GM18520 (cell line): Measurements from ENCODE around the gene UBXN11.
"Not testable (repeated sequence)": the region's sequence is repeated elsewhere in the genome, so short reads cannot be mapped to it uniquely, and the experiment has no call there.

Source experiments
- ATAC-seq: cut with Tn5 transposase; IDR thresholded peaks from one replicate; pipeline ENCODE4 v1.9.1; 2021; ENCODE audit not compliant: unreplicated experiment

UBXN11 gene

GRCh38 chr1:26336477-26337205 lies 30.2 kb upstream of the UBXN11 start:
- no peak for ATAC-seq

- ATAC-seq: no peak
Measured at GRCh38 chr1:26335774-26336476, 29.5 kb upstream of the UBXN11 start.

- not testable (repeated sequence) for ATAC-seq
Measured at GRCh38 chr1:26333312-26333711, 26.9 kb upstream of the UBXN11 start.

- no peak for ATAC-seq
Measured at GRCh38 chr1:26330276-26330675, 23.8 kb upstream of the UBXN11 start.

DNA sequence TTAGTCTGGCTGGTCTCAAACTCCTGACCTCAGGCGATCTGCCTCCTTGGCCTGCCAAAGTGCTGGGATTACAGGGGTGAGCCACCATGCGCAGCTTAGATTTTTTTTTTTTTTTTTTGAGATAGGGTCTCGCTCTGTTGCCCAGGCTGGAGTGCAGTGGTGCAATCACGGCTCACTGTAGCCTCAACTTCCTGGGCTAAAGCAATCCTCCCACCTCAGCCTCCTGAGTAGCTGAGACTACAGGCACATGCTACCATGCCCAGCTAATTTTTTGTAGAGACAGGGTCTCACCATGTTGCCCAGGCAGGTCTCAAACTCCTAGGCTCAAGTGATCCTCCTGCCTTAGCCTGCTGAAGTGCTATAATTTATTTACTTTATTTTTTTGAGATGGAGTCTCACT lies 22.9 kb upstream of the UBXN11 start:
- not testable (repeated sequence) for ATAC-seq

- no peak for ATAC-seq
Measured at GRCh38 chr1:26328597-26328996, 22.2 kb upstream of the UBXN11 start.

GRCh38 chr1:26327956-26328362 lies 21.5 kb upstream of the UBXN11 start:
- no peak for ATAC-seq

DNA sequence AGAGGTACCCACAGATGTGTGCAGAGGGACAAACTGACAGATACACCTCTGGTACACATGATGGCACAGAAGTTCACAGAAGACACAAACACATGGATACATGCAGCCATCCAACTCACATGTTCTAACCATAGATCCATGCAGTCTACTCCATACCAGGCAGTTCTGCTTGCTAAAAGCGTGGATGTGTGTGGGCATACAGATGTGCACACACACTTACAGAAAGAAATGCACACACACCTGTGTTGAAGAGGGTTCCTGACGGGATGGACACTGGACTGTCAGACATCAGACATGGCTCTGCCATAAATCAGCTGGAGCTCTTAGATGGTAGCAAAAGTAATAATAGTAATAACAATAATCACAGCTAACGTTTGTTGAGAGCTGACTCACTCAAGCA lies 18.1 kb upstream of the UBXN11 start:
- ATAC-seq: no peak

GRCh38 chr1:26323382-26323781 lies 16.9 kb upstream of the UBXN11 start:
- ATAC-seq: no peak

- no peak for ATAC-seq
Measured at GRCh38 chr1:26322042-26322331, 15.6 kb upstream of the UBXN11 start.

- no peak for ATAC-seq
Measured at GRCh38 chr1:26321315-26322041, 15.0 kb upstream of the UBXN11 start.

DNA sequence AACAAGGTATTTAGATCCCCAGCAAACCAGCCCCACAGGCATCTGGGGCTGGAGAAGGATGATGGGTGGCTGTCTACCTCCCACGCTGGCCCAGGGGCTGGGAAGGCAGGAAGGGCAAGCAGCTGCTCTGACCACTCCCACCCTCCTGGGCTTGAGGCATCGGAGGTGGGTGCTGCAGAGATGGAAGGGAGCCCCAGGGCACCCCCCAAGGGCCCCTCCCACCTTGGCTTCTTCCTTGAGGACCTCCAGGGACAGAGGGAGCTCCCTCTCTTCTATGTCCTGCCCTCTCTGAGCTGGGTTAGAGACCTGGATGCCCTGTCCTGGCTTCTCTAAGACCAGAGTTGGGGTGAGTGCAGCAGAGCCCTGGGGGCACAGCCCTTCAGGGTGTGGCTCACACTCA lies 14.5 kb upstream of the UBXN11 start:
- no peak for ATAC-seq

DNA sequence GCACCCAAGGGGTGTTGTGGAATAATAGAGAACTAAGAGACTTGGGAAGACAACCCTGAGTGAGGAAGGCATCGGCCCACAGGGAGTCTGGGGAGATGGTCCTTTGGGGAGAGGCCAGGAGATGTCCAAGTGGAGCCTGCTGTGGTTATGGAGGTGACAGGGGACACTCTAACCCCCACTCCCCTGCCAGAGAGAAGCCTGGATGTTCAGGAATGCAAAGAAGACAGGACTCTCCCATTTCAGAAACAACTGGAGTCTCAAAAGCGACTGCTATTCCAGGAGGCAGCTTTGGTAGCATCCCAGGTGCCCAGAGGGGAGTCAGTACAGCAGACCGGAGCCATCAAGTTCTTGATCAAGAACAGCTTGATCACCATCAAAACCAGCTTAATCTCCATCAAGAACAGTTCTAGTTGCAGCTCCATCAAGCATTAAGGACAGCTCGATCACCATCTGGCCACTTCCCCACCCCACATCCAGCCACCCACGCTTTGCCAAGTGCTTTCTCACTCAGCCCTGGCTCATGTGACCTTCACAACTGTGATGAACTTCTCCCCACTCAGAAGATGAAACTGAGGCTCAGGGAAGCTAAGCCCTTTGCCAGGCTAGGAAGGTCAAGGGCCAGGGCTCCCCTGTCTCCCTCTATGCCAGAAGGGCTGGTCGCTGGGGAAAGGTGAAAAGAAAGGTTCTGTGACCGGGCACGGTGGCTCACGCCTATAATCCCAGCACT lies 12.1 kb upstream of the UBXN11 start:
- ATAC-seq: no peak

DNA sequence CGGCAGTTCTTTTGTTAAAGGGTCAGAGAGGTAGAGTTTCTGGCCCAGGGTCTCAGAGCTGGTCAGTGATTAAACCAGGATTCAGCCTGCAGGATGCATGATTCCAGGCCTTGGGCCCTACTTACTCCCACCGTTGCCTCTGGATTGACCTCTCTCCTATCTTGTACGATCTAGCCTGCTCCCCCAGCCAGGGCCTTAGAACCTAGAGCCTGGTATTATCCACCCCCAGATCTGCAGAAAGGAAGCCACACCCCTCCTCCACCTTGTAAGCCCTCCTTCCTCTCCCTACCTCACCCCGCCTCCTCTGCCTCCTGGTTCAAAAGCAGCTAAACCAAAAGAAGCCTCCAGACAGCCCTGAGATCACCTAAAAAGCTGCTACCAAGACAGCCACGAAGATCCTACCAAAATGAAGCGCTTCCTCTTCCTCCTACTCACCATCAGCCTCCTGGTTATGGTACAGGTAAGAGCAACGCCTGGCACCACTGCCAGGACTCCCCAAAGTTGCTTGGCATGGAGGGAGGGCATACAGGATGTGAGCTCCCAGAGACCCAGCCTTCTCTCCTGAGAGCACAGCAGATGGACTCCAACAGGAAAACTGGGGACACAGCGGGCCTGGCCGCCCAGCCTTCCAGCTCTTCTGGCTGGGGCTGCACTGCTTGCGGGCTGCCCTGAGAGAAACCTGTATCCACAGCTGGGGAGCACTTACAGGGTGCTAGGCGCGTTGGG lies 11.3 kb upstream of the UBXN11 start, which contains the start of gene CD52:
TSS of gene CD52 (plus strand) at position 347 of the 726 bp plus-strand sequence. CDS start at position 407, 60 bp downstream.
- ATAC-seq: no peak

- no peak for ATAC-seq
Measured at GRCh38 chr1:26317146-26317545, 10.7 kb upstream of the UBXN11 start.

GRCh38 chr1:26315874-26316850 lies 9.7 kb upstream of the UBXN11 start:
- no peak for ATAC-seq

DNA sequence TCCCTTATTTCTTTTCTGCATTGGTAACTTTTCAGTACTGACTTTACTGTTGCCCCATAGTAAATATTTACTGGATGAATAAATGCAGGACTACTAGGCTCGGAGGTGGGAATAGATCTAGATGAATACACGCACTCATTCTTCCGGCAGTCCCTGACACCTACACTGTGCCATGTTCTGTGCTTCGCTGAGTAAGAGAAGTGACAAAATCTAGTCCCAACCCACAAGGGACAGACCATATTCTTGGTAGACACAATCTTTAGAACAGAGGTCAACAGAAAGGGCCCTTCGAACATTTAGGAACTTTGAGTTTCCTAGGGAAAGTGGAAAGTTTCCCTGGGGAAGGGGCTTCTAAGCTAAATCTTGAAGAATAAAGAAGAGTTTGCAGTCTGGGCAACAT lies 8.1 kb upstream of the UBXN11 start:
- ATAC-seq: no peak

- ATAC-seq: not testable (repeated sequence)
Measured at GRCh38 chr1:26307966-26308899, 1.8 kb upstream of the UBXN11 start.
